Smooth muscle cell (in vitro differentiated cells): ENCODE measurements around the gene SPEM1. TPM values are rescaled to one million over a fixed set of nuclear protein-coding genes. Genes with fewer than 3 reads are reported as not detected.

Experiments
- DNase-seq: peaks from one replicate; lab custom pipeline; 2025; ENCODE audit not compliant: unreplicated experiment; lab: John Stamatoyannopoulos, UW
- H2AFZ ChIP-seq: fragments of 200-600 bp; sonication (generic); 2 replicates; pipeline ENCODE4 v1.6.0; 2016; ENCODE audit warnings: antibody characterized with exemption, low read depth, mild to moderate bottlenecking
- H3F3A ChIP-seq: fragments of 200-600 bp; sonication (generic); 2 replicates; pipeline ENCODE4 v1.6.0; 2017; ENCODE audit warnings: antibody characterized with exemption, low read depth
- H3K27ac ChIP-seq: fragments of 200-600 bp; sonication (generic); 2 replicates; pipeline ENCODE4 v1.5.1; 2016; ENCODE audit warnings: low read depth, mild to moderate bottlenecking
- H3K27me3 ChIP-seq: fragments of 200-600 bp; sonication (generic); 2 replicates; pipeline ENCODE4 v1.6.1; 2016; ENCODE audit warnings: low read depth, mild to moderate bottlenecking
- H3K36me3 ChIP-seq: fragments of 200-600 bp; sonication (generic); 2 replicates; pipeline ENCODE4 v1.5.1; 2016; ENCODE audit warnings: low read depth
- H3K4me1 ChIP-seq: fragments of 200-600 bp; sonication (generic); 2 replicates; pipeline ENCODE4 v1.5.1; 2016; ENCODE audit warnings: low read depth
- H3K4me2 ChIP-seq: fragments of 200-600 bp; sonication (generic); 2 replicates; pipeline ENCODE4 v1.6.0; 2016; ENCODE audit warnings: mild to moderate bottlenecking
- H3K4me3 ChIP-seq: fragments of 200-600 bp; sonication (generic); 2 replicates; pipeline ENCODE4 v1.5.1; 2016; ENCODE audit warnings: mild to moderate bottlenecking
- H3K79me2 ChIP-seq: fragments of 200-600 bp; sonication (generic); 2 replicates; pipeline ENCODE4 v1.6.0; 2016; ENCODE audit warnings: low read depth, mild to moderate bottlenecking
- H3K9ac ChIP-seq: fragments of 200-600 bp; sonication (generic); 2 replicates; pipeline ENCODE4 v1.6.0; 2016; ENCODE audit warnings: low read depth
- H3K9me3 ChIP-seq: fragments of 200-600 bp; sonication (generic); replicated peaks from 2 replicates; pipeline ENCODE4 v1.5.1; 2016; ENCODE audit warnings: low read depth
- H4K20me1 ChIP-seq: fragments of 200-600 bp; sonication (generic); 2 replicates; pipeline ENCODE4 v1.6.0; 2016; ENCODE audit warnings: low read depth
- WGBS: methylation state at CpG from one replicate; pipeline ENCODE4 v1.1.7; 2016; ENCODE audit warnings: low lambda C conversion rate; 5-methylcytosine and 5-hydroxymethylcytosine counted together
- polyA plus RNA-seq: library from polyadenylated mRNA; unstranded; fragments of >200 nt; fragmentation: Nextera tagmentation; extraction: Ambion mirVana; gene quantifications from 2 replicates; pipeline ENCODE4 v1.2.1, GENCODE V29; 2016
- total RNA-seq: library from RNA; depleted of rRNA; stranded (reverse); fragments of >200 nt; gene quantifications from 2 replicates; pipeline ENCODE4 v1.2.3, GENCODE V29; 2014
- TF ChIP-seq, protein P1 (sequence below): fragments of 200-600 bp; sonication (generic); IDR thresholded peaks from 2 replicates; pipeline ENCODE4 v1.5.1; 2017; ENCODE audit warnings: borderline replicate concordance, mild to moderate bottlenecking, antibody characterized with exemption; ENCODE audit not compliant: insufficient read depth, poor library complexity, severe bottlenecking

Gene SPEM1
- total and polyA plus RNA-seq, 2 experiments from 2014 or later, result not detected

DNA sequence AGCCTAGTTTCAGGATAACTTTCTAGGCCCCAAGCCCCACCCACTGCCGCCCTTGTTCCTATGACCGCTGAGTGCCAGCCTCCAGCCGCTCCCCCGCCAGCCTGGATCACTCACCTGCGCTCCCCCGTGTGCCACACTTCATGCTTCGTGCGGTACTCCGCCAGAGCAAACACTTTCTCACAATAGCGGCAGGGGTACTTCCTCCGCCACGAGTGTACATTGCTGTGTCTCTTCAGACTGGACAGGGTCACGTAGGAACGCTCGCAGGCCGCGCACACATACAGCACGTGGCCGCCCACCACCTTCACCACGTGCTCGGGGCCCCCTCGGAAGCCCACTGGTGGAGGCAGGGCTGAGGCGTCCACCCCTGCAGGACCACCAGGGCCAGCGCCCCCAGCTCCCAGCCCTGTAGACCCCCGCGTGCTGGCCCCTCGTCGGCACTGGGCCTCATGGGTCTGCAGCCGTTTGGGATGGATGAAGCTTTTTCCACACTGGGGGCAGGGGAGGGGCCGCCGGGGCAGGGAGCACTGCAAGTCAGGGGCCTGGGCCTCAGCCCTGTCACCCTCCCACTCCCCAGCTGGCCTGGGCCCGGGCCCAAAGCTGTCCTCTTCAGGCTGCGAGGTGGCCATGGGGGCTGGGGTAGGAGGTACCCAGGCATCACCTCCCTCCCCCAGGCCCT, 45.6 kb downstream of the SPEM1 start:
- DNase-seq, result no peak
- H3K4me3 ChIP-seq, result no peak overlapping the region
- H3K4me1 ChIP-seq, result peaks cover 8% of the 10 kb centered on the region
- H3K9ac ChIP-seq, result no peak overlapping the region
- H4K20me1 ChIP-seq, result peaks cover 69% of the 10 kb centered on the region
- peaks cover 47% of the 10 kb centered on the region for H3K79me2 ChIP-seq
- H3K9me3 ChIP-seq, result no peaks in the 10 kb centered on the region
- H3F3A ChIP-seq, result no peaks in the 10 kb centered on the region
- H3K36me3 ChIP-seq, result no peaks in the 10 kb centered on the region
- H3K27ac ChIP-seq, result no peak overlapping the region
- no peak overlapping the region for H3K4me2 ChIP-seq
- TF ChIP-seq, protein P1, sequence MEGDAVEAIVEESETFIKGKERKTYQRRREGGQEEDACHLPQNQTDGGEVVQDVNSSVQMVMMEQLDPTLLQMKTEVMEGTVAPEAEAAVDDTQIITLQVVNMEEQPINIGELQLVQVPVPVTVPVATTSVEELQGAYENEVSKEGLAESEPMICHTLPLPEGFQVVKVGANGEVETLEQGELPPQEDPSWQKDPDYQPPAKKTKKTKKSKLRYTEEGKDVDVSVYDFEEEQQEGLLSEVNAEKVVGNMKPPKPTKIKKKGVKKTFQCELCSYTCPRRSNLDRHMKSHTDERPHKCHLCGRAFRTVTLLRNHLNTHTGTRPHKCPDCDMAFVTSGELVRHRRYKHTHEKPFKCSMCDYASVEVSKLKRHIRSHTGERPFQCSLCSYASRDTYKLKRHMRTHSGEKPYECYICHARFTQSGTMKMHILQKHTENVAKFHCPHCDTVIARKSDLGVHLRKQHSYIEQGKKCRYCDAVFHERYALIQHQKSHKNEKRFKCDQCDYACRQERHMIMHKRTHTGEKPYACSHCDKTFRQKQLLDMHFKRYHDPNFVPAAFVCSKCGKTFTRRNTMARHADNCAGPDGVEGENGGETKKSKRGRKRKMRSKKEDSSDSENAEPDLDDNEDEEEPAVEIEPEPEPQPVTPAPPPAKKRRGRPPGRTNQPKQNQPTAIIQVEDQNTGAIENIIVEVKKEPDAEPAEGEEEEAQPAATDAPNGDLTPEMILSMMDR, result no peak
- H3K27me3 ChIP-seq, result no peaks in the 10 kb centered on the region
- no peak overlapping the region for H2AFZ ChIP-seq
- WGBS, result 97% methylated on average over 33 of the region's 33 CpGs

- Histone ChIP-seq H3F3A (no peaks in the 10 kb centered on the region), H3K36me3 (no peaks in the 10 kb centered on the region), H3K9me3 (no peaks in the 10 kb centered on the region), H3K9ac (no peak overlapping the region), H3K27me3 (no peaks in the 10 kb centered on the region), H4K20me1 (peaks cover 75% of the 10 kb centered on the region), H3K4me1 (peaks cover 3% of the 10 kb centered on the region), H2AFZ (no peak overlapping the region), H3K4me3 (no peak overlapping the region), H3K79me2 (peaks cover 52% of the 10 kb centered on the region), H3K4me2 (no peak overlapping the region), H3K27ac (no peak overlapping the region)
- TF ChIP-seq, protein P1, result no peak
- no peak for DNase-seq
- WGBS, result 100% methylated on average over 7 of the region's 9 CpGs
Measured at GRCh38 chr17:7466318-7466638, 46.2 kb downstream of the SPEM1 start.

DNA sequence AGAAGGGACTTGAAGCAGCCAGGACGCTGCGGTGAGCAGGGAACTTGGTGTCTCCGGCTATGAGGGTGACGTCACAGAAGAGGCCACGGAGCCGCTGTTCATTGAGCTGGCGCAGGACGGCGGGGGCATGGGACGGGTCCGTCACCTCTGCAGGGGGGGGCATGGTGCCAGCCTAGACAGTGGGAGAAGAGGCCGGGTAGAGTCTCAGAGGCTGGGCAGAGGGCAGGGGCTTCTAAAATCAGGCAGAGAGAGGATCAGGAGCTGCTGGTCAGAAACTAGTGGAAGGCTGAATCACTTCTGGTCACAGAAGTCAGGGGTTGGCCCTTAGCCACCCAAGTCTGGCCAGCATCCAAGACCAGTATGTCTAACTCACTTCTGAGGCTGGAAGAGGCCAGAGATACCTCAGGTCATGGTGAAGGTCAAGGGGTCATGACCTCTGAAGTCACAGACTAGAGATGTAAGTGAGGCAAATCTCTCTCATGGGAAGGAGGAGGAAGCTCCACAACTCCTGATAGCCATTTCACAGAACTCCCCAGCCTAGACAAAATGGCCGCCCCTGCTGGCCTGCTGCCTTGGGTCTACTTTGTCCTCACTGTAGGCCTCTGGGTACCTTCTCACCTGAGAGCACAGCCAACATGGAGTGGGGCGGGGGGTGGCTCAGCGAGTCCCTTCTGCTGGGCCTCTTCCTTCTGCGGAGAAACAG, 46.7 kb downstream of the SPEM1 start:
- H3K9me3 ChIP-seq, result no peaks in the 10 kb centered on the region
- no peak overlapping the region for H3K9ac ChIP-seq
- H2AFZ ChIP-seq, result no peak overlapping the region
- no peaks in the 10 kb centered on the region for H3F3A ChIP-seq
- peaks cover under 1% of the 10 kb centered on the region for H3K4me1 ChIP-seq
- H3K27me3 ChIP-seq, result no peaks in the 10 kb centered on the region
- H3K36me3 ChIP-seq, result no peaks in the 10 kb centered on the region
- peaks cover 57% of the 10 kb centered on the region for H3K79me2 ChIP-seq
- H3K27ac ChIP-seq, result no peak overlapping the region
- H4K20me1 ChIP-seq, result peaks cover 80% of the 10 kb centered on the region
- DNase-seq, result no peak
- H3K4me2 ChIP-seq, result no peak overlapping the region
- TF ChIP-seq, protein P1, result no peak
- over 99% methylated on average over 16 of the region's 16 CpGs for WGBS
- no peak overlapping the region for H3K4me3 ChIP-seq
